Activated T-cell treated with anti-CD3 and anti-CD28 coated beads for 24 hours (primary cell): Measurements from ENCODE around the gene EDN3.

Experiments
- DNase-seq: peaks from one replicate; pipeline ENCODE4 v3.0.0-alpha.2; 2020; ENCODE audit warnings: low read depth

EDN3 gene

DNA sequence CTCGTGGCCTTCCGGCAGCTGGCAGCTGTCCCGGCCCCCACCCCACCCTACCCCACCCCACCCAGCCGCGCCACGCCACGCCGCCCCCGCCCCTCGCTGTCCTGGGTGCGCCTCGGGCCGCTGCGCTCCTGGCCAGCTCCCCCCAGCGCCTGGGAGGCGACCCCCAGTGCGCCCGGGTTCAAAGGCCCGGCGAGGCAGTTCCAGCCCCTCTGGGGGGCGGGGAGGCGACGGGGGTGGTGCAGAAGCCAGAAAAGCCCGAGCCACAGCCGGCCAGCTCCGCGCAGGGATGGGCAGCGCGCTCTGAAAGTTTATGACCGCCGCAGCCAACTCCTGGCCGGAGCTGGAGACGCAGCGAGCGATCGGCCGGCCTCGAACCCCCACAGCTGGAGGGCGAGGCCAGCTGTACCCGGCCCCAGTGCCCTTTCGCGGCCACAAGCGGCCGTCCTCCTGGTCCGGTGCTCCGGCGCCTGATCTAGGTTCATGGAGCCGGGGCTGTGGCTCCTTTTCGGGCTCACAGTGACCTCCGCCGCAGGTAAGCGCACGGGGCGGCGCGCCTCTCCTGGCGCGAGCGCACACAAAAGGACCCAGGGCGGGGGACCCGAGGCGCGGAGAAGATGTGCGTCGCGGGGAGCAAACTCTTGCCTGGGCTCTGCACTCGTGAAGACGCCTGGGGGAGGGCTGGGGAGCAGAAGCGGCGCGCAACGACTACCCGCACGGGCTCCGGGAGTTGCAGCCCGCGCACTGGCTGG is at the start of gene EDN3:
EDN3 (plus strand) TSS at position 279 of the 749 bp plus-strand sequence; CDS start at position 481, 202 bp downstream.
- DNase-seq: no peak

- no peak for DNase-seq
These were observed 47.1 kb upstream of the EDN3 start for GRCh38 chr20:59253325-59253724.

DNA sequence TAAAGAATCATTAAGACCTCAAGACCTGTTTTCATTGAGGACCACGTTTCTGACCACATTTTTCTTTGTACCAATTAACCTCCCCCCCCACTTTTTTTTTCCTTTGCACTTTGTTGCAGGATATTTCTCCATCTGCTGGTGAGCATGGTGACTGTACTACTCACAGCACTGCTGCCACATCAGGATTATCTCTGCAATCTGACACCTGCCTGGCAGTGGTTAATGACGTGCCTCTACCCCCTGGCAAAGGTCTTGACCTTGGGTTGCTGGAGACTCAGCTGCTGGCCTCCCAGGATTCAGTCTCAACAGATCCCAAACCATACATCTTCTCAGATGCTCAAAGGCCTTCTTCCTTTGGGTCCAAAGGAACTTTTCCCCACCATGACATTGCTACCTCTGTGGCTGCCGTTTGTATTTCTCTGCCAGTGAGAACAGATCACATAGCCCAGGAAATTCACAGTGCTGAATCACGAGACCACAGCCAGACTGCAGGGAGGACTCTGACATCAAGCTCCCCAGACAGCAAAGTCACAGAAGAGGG is 46.6 kb upstream of the EDN3 start:
- no peak for DNase-seq

- DNase-seq: no peak
These were observed 45.2 kb upstream of the EDN3 start for GRCh38 chr20:59255256-59255655.

- no peak for DNase-seq
These were observed 42.2 kb upstream of the EDN3 start for GRCh38 chr20:59258221-59258621.

GRCh38 chr20:59259946-59260345 is 40.5 kb upstream of the EDN3 start:
- DNase-seq: no peak

DNA sequence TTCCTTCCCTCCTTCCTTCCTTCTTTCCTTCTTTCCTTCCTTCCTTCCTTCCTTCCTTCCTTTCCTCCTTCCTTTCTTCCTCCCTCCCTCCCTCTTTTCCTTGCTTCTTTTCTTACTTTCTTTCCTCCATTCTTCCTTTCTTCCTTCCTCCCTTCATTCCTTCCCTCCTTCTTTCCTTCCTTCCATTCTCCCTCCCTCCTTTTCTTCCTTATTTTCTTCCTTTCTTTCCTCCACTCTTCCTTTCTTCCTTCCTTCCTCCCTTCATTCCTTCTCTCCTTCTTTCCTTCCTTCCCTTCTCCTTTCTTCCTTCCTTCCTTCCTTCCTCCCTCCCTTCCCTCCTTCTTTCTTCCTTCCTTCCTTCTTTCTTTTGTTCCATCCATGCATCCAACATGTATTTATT is 35.1 kb upstream of the EDN3 start:
- no peak for DNase-seq

GRCh38 chr20:59268870-59269269 is 31.5 kb upstream of the EDN3 start:
- DNase-seq: no peak

DNA sequence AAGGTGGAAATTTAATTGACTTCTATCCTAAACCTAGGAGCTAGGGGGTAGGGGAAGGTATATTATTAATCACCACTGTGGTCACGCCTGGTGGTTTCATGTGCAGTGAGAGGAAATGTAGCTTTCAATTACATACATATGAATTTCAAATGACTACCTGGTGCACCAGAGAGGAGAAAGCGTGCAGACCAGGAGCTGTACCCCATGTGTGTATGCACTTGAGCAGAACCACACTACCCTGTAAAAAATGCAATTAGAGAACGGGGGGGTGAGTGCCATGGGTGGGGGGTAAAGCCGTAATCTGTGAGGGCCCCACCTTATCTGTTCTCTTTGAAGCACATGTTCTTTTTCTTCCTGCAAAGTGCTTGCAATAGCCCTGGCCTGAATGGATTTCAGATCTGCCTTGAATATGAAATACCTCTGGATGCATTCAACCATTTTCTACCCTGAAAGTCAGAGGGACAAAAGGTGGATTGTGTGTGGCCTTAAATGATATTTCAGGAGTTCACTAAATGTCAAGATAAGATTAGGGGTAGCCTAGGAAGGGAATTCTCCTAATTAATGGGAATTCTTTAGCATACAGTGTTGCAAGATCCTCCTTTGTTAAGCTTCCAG is 30.9 kb upstream of the EDN3 start:
- DNase-seq: no peak

DNA sequence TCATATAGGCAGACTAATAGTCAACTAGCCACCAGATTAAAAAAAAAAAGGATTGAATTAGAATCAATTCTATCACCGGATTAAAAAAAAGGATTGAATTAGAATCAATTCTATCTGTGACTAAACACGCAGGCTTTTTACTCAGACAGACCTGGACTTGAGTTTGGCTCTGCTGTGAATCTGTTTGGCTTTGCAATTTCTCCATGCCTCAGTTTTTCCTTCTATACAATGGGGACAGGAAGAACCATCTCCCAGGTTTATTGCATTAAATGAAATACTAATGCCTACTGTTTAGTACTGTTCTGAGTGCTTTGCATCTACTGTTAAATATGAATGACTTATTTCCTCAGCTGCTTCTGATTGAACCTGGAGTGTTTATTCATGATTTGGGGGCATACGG is 30.0 kb upstream of the EDN3 start:
- DNase-seq: no peak

DNA sequence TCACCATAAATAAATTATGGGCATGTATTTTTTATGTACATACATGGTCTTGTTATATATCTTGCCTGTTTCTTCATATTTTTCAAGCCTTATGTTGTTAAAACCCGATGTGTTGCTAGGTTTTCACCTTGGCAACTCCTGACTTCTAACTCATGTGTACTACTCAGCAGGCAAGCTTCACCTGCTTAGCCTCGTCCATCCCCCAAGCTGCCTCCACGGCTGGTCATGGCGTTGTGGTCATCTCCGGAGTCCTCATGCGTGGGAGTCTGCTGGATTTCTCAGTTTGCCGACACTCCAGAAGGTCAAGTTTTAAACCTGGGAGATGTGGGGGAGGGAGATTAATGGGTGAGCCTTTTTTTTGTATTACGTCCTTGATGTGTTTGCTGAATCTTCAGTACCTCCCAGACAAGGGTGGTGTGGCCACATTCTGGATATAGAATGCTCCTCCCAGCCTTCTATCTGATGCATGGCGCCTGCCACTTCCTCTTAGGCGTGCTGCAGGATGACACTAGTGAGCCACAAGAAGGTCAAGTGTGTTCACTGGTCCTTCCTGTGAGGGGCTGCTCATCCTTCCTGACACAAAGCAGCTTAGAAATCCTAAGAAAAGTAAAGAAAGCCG is 26.6 kb upstream of the EDN3 start:
- DNase-seq: no peak

DNA sequence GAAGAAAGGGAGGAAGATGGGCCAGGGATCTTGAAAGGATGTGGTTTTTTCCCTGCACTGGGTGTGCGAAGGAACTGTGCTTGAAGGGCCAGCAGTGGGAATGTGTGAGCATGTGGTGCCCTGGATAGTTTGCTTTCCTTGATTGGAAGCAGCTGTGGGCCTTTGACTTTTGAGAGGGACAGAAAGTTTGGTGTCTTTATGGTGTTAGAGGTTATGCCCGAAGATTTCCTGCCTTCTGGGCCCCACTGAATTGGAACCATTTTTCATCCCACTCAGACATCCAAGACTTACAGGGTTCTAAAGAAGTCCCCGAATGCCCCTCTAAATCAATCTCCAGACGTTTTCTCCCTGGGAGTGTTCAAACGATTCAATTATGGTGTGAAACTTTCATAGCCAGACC is 23.5 kb upstream of the EDN3 start:
- DNase-seq: no peak

GRCh38 chr20:59284470-59284869 is 15.9 kb upstream of the EDN3 start:
- no peak for DNase-seq

DNA sequence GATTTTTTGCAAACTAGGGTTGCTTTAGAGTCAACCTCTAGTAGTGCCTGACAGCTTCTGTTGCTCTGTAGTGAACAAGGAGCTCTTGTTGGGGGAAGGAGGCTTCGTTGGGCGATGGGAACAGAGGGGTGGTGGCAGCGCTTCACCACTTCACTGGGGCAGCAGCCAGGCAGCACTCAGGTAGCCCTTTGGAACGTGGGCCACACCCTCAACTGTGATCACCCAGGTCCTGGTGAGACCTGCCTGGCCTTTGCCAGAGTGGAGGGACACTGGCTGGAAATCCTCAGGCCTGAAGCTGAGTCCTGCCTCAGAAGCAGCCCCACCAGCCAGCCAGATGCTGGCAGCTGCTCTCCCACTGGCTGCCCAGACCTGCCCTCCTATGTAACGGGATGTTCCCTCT is 10.4 kb upstream of the EDN3 start:
- DNase-seq: no peak

DNA sequence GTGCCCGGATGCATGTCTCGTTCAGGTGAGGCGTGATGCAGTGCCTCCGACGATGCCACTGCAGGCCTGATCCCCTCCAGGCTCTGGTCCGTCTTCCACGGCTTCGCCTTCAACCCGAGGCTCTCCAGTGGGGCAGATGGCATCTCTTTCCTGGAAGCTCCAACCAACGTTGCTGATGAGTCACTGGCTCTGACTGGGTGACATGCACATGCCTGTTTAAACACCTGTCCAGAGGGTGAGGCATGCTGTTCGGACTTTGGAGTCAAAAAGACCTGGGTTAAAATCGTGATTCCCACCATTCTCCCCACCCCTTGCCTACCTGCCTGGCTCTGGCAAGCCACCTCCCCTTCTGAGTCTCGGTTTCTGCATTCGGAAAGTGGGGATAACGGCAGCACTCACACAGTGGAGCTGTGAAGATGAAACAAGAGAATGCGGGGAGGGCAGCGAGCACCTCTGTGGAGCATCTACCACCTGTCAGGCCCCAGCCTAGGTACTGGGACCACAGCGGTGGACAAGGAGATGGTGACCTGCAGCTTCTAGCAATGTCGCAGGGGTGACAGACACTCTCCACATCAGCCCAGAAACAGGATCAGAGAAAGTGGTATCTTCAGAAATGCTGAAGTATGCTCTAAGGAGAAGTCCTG is 8.5 kb upstream of the EDN3 start:
- no peak for DNase-seq

- DNase-seq: no peak
These were observed 4.9 kb upstream of the EDN3 start for GRCh38 chr20:59295531-59295930.

- no peak for DNase-seq
These were observed 2.7 kb upstream of the EDN3 start for GRCh38 chr20:59297686-59298085.

GRCh38 chr20:59299945-59300332 is 472 bp upstream of the EDN3 start:
- no peak for DNase-seq

- no peak for DNase-seq
These were observed 1.1 kb downstream of the EDN3 start for GRCh38 chr20:59301343-59302007.

DNA sequence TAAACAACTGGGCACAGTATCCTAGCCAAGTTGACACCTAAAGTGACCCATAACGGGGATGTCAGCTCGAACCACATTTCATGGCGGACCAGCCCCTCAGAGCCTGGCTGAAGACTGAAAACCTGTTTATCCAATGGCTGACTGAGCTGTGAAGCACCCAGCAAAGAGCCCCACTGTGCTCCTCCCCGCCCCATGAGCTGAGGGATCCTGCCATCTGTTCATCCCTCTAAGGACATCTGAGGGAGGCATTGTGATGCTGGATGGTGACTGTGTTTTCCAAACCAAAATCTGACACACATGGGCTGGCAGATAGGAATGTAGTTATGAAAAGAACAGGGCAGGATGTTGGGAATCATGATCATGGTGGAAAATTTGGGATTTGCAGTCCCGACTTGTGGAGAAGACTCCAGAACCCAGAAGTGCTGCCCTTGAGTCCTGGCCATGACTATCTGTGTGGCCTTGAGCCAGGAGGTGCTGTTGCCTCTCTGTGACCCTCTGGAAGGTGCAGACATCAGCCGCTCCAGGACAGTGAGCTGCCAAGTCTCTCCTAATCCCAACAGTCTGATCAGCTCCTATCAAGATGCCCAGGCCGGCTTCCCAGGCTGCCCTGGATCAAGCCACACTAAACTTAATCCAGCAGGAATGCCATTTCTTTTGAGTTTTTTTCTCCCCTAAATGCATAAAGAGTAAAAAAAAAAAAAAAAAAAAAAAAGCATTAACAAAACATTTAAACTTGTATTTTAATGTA is 5.7 kb downstream of the EDN3 start:
- DNase-seq: no peak

- no peak for DNase-seq
These were observed 6.9 kb downstream of the EDN3 start for GRCh38 chr20:59307270-59307669.
